ENCODE data around the gene IFNL4.

Gene IFNL4

DNA sequence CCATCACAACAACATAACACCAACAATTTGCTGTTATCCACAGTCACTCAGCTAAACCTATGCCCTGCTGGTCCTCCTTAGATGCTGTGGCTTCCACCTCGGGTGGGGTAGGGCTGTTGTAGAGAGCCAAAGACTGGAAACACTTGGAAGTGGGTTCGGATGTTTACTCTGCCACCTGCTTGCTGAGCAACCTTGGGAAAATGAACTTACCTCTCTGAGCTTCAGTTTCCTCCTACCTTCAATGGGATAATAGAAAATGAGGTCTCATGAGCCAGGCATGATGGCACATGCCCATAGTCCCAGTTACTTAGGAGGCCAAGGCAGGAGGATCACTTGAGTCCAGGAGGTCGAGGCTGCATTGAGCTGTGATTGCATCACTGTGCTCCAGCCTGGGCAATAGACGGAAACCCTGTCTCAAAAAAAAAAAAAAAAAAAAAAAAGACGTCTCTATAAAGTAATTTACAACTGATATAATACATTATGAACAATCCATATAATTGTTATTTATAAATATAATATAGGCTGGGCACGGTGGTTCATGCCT lies 41.3 kb downstream of the IFNL4 start:
- no peak for TF ChIP-seq GLIS3 (CRISPR knock-in tag; IDR thresholded peaks at IDR 0.05)
- no peak for TF ChIP-seq ZNF565 (CRISPR knock-in tag; conservative IDR thresholded peaks at IDR 0.05; ENCODE audit: low read depth)
- no peak for TF ChIP-seq ZFP30 (CRISPR knock-in tag; IDR thresholded peaks at IDR 0.05)
- TF ChIP-seq OSR1 (CRISPR knock-in tag; IDR thresholded peaks at IDR 0.05) = no peak
- no peak for TF ChIP-seq ISL1 (CRISPR knock-in tag; IDR thresholded peaks at IDR 0.05)
- ATAC-seq = no peak

DNA sequence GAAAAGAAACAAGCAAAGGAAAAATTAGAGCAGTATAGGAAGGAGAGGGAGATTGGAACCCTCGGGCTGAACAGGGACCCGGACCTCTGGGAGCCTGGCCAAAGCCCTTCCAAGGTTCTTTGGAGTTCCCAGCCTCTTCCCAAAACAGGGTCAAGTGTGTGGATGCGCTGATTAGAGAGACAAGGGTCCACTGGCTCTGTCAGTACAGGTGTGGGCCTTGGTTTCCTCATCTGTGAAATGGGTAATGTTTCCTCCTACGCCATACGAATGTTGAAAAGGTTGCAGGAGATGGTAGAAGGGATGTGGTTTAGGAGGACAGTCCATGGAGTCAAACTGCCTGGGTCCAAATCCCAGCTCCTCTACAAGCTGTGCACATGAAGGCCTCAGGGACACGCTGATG lies 42.5 kb downstream of the IFNL4 start:
- no peak for ATAC-seq
- TF ChIP-seq BACH2 (CRISPR knock-in tag; IDR thresholded peaks at IDR 0.05; ENCODE audit: borderline replicate concordance) (no peak), ESRRG (CRISPR knock-in tag; IDR thresholded peaks at IDR 0.05) (no peak), TOX (CRISPR knock-in tag; IDR thresholded peaks at IDR 0.05; ENCODE audit: borderline replicate concordance) (no peak), OSR1 (CRISPR knock-in tag; IDR thresholded peaks at IDR 0.05) (no peak), ISL1 (CRISPR knock-in tag; IDR thresholded peaks at IDR 0.05) (no peak)
- TF ChIP-seq, protein P1, sequence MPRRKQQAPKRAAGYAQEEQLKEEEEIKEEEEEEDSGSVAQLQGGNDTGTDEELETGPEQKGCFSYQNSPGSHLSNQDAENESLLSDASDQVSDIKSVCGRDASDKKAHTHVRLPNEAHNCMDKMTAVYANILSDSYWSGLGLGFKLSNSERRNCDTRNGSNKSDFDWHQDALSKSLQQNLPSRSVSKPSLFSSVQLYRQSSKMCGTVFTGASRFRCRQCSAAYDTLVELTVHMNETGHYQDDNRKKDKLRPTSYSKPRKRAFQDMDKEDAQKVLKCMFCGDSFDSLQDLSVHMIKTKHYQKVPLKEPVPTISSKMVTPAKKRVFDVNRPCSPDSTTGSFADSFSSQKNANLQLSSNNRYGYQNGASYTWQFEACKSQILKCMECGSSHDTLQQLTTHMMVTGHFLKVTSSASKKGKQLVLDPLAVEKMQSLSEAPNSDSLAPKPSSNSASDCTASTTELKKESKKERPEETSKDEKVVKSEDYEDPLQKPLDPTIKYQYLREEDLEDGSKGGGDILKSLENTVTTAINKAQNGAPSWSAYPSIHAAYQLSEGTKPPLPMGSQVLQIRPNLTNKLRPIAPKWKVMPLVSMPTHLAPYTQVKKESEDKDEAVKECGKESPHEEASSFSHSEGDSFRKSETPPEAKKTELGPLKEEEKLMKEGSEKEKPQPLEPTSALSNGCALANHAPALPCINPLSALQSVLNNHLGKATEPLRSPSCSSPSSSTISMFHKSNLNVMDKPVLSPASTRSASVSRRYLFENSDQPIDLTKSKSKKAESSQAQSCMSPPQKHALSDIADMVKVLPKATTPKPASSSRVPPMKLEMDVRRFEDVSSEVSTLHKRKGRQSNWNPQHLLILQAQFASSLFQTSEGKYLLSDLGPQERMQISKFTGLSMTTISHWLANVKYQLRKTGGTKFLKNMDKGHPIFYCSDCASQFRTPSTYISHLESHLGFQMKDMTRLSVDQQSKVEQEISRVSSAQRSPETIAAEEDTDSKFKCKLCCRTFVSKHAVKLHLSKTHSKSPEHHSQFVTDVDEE (CRISPR knock-in tag; IDR thresholded peaks at IDR 0.05) = no peak
- TF ChIP-seq, protein P2, sequence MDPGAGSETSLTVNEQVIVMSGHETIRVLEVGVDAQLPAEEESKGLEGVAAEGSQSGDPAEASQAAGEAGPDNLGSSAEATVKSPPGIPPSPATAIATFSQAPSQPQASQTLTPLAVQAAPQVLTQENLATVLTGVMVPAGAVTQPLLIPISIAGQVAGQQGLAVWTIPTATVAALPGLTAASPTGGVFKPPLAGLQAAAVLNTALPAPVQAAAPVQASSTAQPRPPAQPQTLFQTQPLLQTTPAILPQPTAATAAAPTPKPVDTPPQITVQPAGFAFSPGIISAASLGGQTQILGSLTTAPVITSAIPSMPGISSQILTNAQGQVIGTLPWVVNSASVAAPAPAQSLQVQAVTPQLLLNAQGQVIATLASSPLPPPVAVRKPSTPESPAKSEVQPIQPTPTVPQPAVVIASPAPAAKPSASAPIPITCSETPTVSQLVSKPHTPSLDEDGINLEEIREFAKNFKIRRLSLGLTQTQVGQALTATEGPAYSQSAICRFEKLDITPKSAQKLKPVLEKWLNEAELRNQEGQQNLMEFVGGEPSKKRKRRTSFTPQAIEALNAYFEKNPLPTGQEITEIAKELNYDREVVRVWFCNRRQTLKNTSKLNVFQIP (CRISPR knock-in tag; IDR thresholded peaks at IDR 0.05; ENCODE audit: borderline replicate concordance, low read depth) = no peak

DNA sequence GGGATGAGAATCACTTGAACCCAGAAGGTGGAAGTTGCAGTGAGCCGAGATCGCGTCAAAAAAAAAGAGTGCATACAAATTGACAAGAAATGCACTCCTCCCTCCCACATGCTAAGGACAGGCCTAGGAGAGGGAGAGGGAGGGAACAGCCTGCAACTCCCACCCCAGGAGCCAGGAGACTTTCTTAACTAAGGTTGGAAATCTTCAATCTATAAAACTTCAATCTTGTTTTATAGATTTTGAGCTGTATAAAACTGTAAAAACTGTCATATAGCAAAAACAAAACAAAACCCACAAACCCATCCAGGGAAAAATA lies 43.2 kb downstream of the IFNL4 start:
- no peak for ATAC-seq
- TF ChIP-seq ESRRG (CRISPR knock-in tag; IDR thresholded peaks at IDR 0.05) (no peak), CSDC2 (CRISPR knock-in tag; IDR thresholded peaks at IDR 0.05) (no peak), OSR1 (CRISPR knock-in tag; IDR thresholded peaks at IDR 0.05) (no peak), ZNF565 (CRISPR knock-in tag; conservative IDR thresholded peaks at IDR 0.05; ENCODE audit: low read depth) (no peak), PPARA (CRISPR knock-in tag; IDR thresholded peaks at IDR 0.05; ENCODE audit: borderline replicate concordance) (no peak), SNAI2 (CRISPR knock-in tag; IDR thresholded peaks at IDR 0.05) (no peak), ZC3H10 (CRISPR knock-in tag; IDR thresholded peaks at IDR 0.05) (no peak), TOX (CRISPR knock-in tag; IDR thresholded peaks at IDR 0.05; ENCODE audit: borderline replicate concordance) (no peak), ZFP30 (CRISPR knock-in tag; IDR thresholded peaks at IDR 0.05) (no peak), TCF4 (CRISPR knock-in tag; IDR thresholded peaks at IDR 0.05; ENCODE audit: borderline replicate concordance) (no peak), BACH2 (CRISPR knock-in tag; IDR thresholded peaks at IDR 0.05; ENCODE audit: borderline replicate concordance) (no peak), RARB (CRISPR knock-in tag; IDR thresholded peaks at IDR 0.05) (no peak), ZFP3 (CRISPR knock-in tag; IDR thresholded peaks at IDR 0.05) (no peak), ZNF8 (CRISPR knock-in tag; IDR thresholded peaks at IDR 0.05) (no peak), ARNTL (CRISPR knock-in tag; IDR thresholded peaks at IDR 0.05; ENCODE audit: borderline replicate concordance, low read depth) (no peak)
- TF ChIP-seq, protein P2 (CRISPR knock-in tag; IDR thresholded peaks at IDR 0.05; ENCODE audit: borderline replicate concordance, low read depth) = no peak
- TF ChIP-seq, protein P3, sequence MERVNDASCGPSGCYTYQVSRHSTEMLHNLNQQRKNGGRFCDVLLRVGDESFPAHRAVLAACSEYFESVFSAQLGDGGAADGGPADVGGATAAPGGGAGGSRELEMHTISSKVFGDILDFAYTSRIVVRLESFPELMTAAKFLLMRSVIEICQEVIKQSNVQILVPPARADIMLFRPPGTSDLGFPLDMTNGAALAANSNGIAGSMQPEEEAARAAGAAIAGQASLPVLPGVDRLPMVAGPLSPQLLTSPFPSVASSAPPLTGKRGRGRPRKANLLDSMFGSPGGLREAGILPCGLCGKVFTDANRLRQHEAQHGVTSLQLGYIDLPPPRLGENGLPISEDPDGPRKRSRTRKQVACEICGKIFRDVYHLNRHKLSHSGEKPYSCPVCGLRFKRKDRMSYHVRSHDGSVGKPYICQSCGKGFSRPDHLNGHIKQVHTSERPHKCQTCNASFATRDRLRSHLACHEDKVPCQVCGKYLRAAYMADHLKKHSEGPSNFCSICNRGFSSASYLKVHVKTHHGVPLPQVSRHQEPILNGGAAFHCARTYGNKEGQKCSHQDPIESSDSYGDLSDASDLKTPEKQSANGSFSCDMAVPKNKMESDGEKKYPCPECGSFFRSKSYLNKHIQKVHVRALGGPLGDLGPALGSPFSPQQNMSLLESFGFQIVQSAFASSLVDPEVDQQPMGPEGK (CRISPR knock-in tag; IDR thresholded peaks at IDR 0.05; ENCODE audit: borderline replicate concordance) = no peak
- TF ChIP-seq, protein P4, sequence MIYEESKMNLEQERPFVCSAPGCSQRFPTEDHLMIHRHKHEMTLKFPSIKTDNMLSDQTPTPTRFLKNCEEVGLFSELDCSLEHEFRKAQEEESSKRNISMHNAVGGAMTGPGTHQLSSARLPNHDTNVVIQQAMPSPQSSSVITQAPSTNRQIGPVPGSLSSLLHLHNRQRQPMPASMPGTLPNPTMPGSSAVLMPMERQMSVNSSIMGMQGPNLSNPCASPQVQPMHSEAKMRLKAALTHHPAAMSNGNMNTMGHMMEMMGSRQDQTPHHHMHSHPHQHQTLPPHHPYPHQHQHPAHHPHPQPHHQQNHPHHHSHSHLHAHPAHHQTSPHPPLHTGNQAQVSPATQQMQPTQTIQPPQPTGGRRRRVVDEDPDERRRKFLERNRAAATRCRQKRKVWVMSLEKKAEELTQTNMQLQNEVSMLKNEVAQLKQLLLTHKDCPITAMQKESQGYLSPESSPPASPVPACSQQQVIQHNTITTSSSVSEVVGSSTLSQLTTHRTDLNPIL (CRISPR knock-in tag; IDR thresholded peaks at IDR 0.05; ENCODE audit: low read depth) = no peak
- TF ChIP-seq, protein P1 (CRISPR knock-in tag; IDR thresholded peaks at IDR 0.05) = no peak
- TF ChIP-seq, protein P5, sequence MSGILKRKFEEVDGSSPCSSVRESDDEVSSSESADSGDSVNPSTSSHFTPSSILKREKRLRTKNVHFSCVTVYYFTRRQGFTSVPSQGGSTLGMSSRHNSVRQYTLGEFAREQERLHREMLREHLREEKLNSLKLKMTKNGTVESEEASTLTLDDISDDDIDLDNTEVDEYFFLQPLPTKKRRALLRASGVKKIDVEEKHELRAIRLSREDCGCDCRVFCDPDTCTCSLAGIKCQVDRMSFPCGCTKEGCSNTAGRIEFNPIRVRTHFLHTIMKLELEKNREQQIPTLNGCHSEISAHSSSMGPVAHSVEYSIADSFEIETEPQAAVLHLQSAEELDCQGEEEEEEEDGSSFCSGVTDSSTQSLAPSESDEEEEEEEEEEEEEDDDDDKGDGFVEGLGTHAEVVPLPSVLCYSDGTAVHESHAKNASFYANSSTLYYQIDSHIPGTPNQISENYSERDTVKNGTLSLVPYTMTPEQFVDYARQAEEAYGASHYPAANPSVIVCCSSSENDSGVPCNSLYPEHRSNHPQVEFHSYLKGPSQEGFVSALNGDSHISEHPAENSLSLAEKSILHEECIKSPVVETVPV (CRISPR knock-in tag; IDR thresholded peaks at IDR 0.05) = no peak
